GM23338 (cell line): ENCODE results near the gene BRSK2. TPM values are rescaled to one million over a fixed set of nuclear protein-coding genes. Genes with fewer than 3 reads are reported as not detected.

Experiments used
- ATAC-seq: fragments of 200-7000 bp; cut with Tn5 transposase; 3 replicates; pipeline ENCODE4 v1.9.1; 2020
- DNase-seq: peaks from one replicate; pipeline ENCODE4 v3.0.0-alpha.2; 2015; ENCODE audit warnings: low spot score
- H2AFZ ChIP-seq: fragments of 200-600 bp; sonication (generic); 2 replicates; pipeline ENCODE4 v1.8.0; 2016; ENCODE audit warnings: antibody characterized with exemption, mild to moderate bottlenecking, moderate library complexity
- H3F3A ChIP-seq: fragments of 200-600 bp; sonication (generic); replicated peaks from 2 replicates; pipeline ENCODE4 v1.8.0; 2017; ENCODE audit warnings: antibody characterized with exemption, mixed run types, low read depth
- H3K27ac ChIP-seq: fragments of 200-600 bp; sonication (generic); 2 replicates; pipeline ENCODE4 v1.6.1; 2016; ENCODE audit warnings: low read depth
- H3K27me3 ChIP-seq: fragments of 200-600 bp; sonication (generic); 2 replicates; pipeline ENCODE4 v1.8.0; 2016; ENCODE audit warnings: mild to moderate bottlenecking, mixed run types, moderate library complexity; ENCODE audit not compliant: insufficient read depth
- H3K36me3 ChIP-seq: fragments of 200-600 bp; sonication (generic); 2 replicates; pipeline ENCODE4 v1.8.0; 2016; ENCODE audit warnings: mild to moderate bottlenecking; ENCODE audit not compliant: insufficient read depth
- H3K4me1 ChIP-seq: fragments of 200-600 bp; sonication (generic); 2 replicates; pipeline ENCODE4 v1.8.0; 2016; ENCODE audit warnings: mild to moderate bottlenecking, moderate library complexity; ENCODE audit not compliant: insufficient read depth
- H3K4me2 ChIP-seq: fragments of 200-600 bp; sonication (generic); 2 replicates; pipeline ENCODE4 v1.7.1; 2017; ENCODE audit warnings: mixed run types
- H3K4me3 ChIP-seq: fragments of 200-600 bp; sonication (generic); 2 replicates; pipeline ENCODE4 v1.6.1; 2016; ENCODE audit warnings: mixed run types
- H3K79me2 ChIP-seq: fragments of 200-600 bp; sonication (generic); replicated peaks from 2 replicates; pipeline ENCODE4 v1.8.0; 2017; ENCODE audit warnings: mild to moderate bottlenecking; ENCODE audit not compliant: insufficient read depth
- H3K9me2 ChIP-seq: fragments of 200-600 bp; sonication (generic); 2 replicates; pipeline ENCODE4 v1.8.0; 2017; ENCODE audit not compliant: insufficient read depth
- H4K20me1 ChIP-seq: fragments of 200-600 bp; sonication (generic); replicated peaks from 2 replicates; pipeline ENCODE4 v1.8.0; 2017; ENCODE audit warnings: mild to moderate bottlenecking; ENCODE audit not compliant: insufficient read depth
- H3K27ac Mint-ChIP-seq: 2 replicates; pipeline ENCODE4 v1.8.0; 2020; ENCODE audit warnings: inconsistent platforms, mild to moderate bottlenecking, moderate library complexity, mixed read lengths
- H3K27me3 Mint-ChIP-seq: 3 replicates; pipeline ENCODE4 v1.8.0; 2022; ENCODE audit warnings: low read depth, mild to moderate bottlenecking, moderate library complexity, mixed read lengths, inconsistent platforms; ENCODE audit not compliant: insufficient read depth, poor library complexity
- H3K36me3 Mint-ChIP-seq: 3 replicates; pipeline ENCODE4 v1.8.0; 2021; ENCODE audit warnings: low read depth, mild to moderate bottlenecking, inconsistent platforms, moderate library complexity, mixed read lengths
- H3K4me1 Mint-ChIP-seq: 3 replicates; pipeline ENCODE4 v1.8.0; 2020; ENCODE audit warnings: mild to moderate bottlenecking, inconsistent platforms, mixed read lengths
- H3K4me3 Mint-ChIP-seq: 3 replicates; pipeline ENCODE4 v1.8.0; 2021; ENCODE audit warnings: moderate library complexity, mild to moderate bottlenecking, inconsistent platforms, mixed read lengths
- H3K9me3 Mint-ChIP-seq: 3 replicates; pipeline ENCODE4 v1.8.0; 2020; ENCODE audit warnings: moderate library complexity, mild to moderate bottlenecking, inconsistent platforms, mixed read lengths
- EZH2 ChIP-seq: fragments of 200-600 bp; sonication (generic); IDR thresholded peaks from one replicate; pipeline ENCODE4 v1.8.0; 2017; ENCODE audit warnings: antibody characterized with exemption, mild to moderate bottlenecking, low read depth; ENCODE audit not compliant: unreplicated experiment
- EZH2phosphoT487 ChIP-seq: fragments of 200-600 bp; sonication (generic); IDR thresholded peaks from one replicate; pipeline ENCODE4 v1.8.1; 2018; ENCODE audit warnings: antibody characterized with exemption; ENCODE audit not compliant: unreplicated experiment
- JUNB ChIP-seq: IDR thresholded peaks from one replicate; pipeline ENCODE4 v1.6.1; 2016; ENCODE audit warnings: antibody characterized with exemption; ENCODE audit not compliant: unreplicated experiment
- NANOG ChIP-seq: IDR thresholded peaks from 2 replicates; pipeline ENCODE4 v1.6.1; 2016; ENCODE audit warnings: antibody characterized with exemption, borderline replicate concordance
- POLR2AphosphoS5 ChIP-seq: IDR thresholded peaks from 2 replicates; pipeline ENCODE4 v1.6.1; 2016; ENCODE audit warnings: antibody characterized with exemption, low read depth
- ZNF114 ChIP-seq: fragments of 250-450 bp; sonication (Bioruptor Pico); IDR thresholded peaks from 2 replicates; pipeline ENCODE4 v1.5.0; 2020; ENCODE audit warnings: mild to moderate bottlenecking, moderate library complexity
- polyA plus RNA-seq: library from polyadenylated mRNA; unstranded; fragments of >200 nt; fragmentation: Nextera tagmentation; extraction: Ambion mirVana; gene quantifications from 2 replicates; pipeline ENCODE4 v1.2.1, GENCODE V29; 2016
- total RNA-seq: library from RNA; depleted of rRNA; stranded (reverse); fragments of >200 nt; shearing (Covaris generic); gene quantifications from 2 replicates; pipeline ENCODE4 v1.2.3, GENCODE V29; 2014
- TF ChIP-seq, protein P1 (sequence below): fragments of 250-450 bp; sonication (Bioruptor Pico); IDR thresholded peaks from 2 replicates; pipeline ENCODE4 v1.5.0; 2020; ENCODE audit warnings: mild to moderate bottlenecking, moderate library complexity
- TF ChIP-seq, protein P2 (sequence below): IDR thresholded peaks from one replicate; pipeline ENCODE4 v1.6.1; 2018; ENCODE audit warnings: antibody characterized with exemption; ENCODE audit not compliant: unreplicated experiment
- TF ChIP-seq, protein P3 (sequence below), 2 experiments: fragments of 200-600 bp in 1 of 2; sonication (generic) in 1 of 2; conservative IDR thresholded peaks; 2 replicates each; pipeline versions ENCODE4 v1.5.1 to v1.6.1; 2016 to 2017; ENCODE audit warnings: antibody characterized with exemption in 2 of 2, low read depth in 2 of 2, mild to moderate bottlenecking in 2 of 2, moderate library complexity in 1 of 2

Gene BRSK2
- total and polyA plus RNA-seq, 2 experiments from 2014 or later: 7.2 to 20.3 TPM

DNA sequence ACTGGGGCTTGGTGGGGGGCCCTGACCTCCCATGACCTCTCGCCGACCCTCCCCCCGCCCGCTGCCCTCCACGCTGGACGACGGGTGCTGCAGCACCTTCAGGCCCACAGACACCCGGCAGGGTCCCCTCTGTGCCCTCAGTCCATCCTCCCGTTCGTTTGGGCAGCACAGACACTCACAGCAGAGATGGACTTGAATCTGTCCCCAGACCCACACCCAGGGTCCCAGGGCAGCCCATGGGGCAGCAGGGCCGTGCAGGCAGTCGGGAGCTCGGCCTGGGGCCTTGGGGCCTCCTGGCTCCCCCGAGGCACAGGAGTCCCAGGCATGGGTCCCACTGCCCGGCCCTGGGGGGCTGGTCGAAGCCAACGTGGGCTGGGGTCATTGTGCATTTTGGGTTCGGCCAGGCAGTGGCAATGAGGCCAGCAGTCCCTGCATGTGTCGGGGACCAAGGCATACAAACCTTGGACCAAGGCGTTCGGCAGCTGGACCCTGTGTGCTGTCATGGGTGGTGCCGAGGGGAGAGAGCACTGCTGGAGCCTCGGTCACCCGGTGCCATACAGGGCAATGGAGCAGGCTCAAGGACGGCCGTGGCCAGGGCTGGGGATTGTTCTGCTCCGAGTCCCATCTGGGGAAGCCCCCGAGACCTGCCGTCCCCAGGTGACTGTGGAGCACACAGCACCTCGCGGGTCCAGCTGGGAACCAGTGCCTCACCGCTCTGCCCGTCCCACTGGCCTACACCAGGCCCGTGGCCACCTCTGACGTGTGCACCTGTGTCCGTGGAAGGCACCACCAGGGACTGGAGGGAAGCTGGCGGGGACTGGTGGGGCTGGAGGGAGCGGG is 19.3 kb upstream of the BRSK2 start (continued):
- TF ChIP-seq, protein P1, sequence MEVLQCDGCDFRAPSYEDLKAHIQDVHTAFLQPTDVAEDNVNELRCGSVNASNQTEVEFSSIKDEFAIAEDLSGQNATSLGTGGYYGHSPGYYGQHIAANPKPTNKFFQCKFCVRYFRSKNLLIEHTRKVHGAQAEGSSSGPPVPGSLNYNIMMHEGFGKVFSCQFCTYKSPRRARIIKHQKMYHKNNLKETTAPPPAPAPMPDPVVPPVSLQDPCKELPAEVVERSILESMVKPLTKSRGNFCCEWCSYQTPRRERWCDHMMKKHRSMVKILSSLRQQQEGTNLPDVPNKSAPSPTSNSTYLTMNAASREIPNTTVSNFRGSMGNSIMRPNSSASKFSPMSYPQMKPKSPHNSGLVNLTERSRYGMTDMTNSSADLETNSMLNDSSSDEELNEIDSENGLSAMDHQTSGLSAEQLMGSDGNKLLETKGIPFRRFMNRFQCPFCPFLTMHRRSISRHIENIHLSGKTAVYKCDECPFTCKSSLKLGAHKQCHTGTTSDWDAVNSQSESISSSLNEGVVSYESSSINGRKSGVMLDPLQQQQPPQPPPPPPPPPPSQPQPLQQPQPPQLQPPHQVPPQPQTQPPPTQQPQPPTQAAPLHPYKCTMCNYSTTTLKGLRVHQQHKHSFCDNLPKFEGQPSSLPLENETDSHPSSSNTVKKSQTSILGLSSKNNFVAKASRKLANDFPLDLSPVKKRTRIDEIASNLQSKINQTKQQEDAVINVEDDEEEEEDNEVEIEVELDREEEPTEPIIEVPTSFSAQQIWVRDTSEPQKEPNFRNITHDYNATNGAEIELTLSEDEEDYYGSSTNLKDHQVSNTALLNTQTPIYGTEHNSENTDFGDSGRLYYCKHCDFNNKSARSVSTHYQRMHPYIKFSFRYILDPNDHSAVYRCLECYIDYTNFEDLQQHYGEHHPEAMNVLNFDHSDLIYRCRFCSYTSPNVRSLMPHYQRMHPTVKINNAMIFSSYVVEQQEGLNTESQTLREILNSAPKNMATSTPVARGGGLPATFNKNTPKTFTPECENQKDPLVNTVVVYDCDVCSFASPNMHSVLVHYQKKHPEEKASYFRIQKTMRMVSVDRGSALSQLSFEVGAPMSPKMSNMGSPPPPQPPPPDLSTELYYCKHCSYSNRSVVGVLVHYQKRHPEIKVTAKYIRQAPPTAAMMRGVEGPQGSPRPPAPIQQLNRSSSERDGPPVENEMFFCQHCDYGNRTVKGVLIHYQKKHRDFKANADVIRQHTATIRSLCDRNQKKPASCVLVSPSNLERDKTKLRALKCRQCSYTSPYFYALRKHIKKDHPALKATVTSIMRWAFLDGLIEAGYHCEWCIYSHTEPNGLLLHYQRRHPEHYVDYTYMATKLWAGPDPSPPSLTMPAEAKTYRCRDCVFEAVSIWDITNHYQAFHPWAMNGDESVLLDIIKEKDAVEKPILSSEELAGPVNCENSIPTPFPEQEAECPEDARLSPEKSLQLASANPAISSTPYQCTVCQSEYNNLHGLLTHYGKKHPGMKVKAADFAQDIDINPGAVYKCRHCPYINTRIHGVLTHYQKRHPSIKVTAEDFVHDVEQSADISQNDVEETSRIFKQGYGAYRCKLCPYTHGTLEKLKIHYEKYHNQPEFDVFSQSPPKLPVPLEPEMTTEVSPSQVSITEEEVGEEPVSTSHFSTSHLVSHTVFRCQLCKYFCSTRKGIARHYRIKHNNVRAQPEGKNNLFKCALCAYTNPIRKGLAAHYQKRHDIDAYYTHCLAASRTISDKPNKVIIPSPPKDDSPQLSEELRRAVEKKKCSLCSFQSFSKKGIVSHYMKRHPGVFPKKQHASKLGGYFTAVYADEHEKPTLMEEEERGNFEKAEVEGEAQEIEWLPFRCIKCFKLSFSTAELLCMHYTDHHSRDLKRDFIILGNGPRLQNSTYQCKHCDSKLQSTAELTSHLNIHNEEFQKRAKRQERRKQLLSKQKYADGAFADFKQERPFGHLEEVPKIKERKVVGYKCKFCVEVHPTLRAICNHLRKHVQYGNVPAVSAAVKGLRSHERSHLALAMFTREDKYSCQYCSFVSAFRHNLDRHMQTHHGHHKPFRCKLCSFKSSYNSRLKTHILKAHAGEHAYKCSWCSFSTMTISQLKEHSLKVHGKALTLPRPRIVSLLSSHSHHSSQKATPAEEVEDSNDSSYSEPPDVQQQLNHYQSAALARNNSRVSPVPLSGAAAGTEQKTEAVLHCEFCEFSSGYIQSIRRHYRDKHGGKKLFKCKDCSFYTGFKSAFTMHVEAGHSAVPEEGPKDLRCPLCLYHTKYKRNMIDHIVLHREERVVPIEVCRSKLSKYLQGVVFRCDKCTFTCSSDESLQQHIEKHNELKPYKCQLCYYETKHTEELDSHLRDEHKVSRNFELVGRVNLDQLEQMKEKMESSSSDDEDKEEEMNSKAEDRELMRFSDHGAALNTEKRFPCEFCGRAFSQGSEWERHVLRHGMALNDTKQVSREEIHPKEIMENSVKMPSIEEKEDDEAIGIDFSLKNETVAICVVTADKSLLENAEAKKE (CRISPR knock-in tag): no peak
- TF ChIP-seq NANOG: no peak

DNA sequence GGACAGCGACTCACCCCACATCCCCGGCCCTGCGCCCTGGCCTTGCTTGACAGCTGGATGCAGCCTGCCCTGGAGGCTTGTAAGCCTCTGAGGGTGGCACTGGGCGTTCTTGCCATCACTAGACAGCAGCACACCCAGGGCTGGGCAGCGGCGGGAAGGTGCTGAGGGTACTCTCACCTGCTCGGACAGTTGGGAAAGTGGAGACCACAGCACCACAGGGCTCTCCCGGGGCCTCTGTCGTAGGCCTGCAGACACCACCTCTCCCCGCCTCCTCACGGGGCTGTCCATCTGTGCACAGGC is 18.8 kb upstream of the BRSK2 start:
- no peak overlapping the region for H3K27ac ChIP-seq
- no peaks in the 10 kb centered on the region for H3K36me3 ChIP-seq
- peaks cover 10% of the 10 kb centered on the region for H3K27me3 Mint-ChIP-seq
- H2AFZ ChIP-seq: no peak overlapping the region
- H3F3A ChIP-seq: no peaks in the 10 kb centered on the region
- no peaks in the 10 kb centered on the region for H3K79me2 ChIP-seq
- no peak overlapping the region for H3K4me2 ChIP-seq
- H4K20me1 ChIP-seq: no peaks in the 10 kb centered on the region
- no peaks in the 10 kb centered on the region for H3K4me1 ChIP-seq
- no peaks in the 10 kb centered on the region for H3K27me3 ChIP-seq
- H3K4me3 ChIP-seq: no peak overlapping the region
- no peak overlapping the region for H3K27ac Mint-ChIP-seq
- peaks cover 8% of the 10 kb centered on the region; the same call in 2 of the 3 replicates for H3K36me3 Mint-ChIP-seq
- TF ChIP-seq NANOG (no peak), EZH2 (no peak), ZNF114 (CRISPR knock-in tag) (no peak), EZH2phosphoT487 (no peak), JUNB (no peak), POLR2AphosphoS5 (no peak)
- TF ChIP-seq, protein P2, sequence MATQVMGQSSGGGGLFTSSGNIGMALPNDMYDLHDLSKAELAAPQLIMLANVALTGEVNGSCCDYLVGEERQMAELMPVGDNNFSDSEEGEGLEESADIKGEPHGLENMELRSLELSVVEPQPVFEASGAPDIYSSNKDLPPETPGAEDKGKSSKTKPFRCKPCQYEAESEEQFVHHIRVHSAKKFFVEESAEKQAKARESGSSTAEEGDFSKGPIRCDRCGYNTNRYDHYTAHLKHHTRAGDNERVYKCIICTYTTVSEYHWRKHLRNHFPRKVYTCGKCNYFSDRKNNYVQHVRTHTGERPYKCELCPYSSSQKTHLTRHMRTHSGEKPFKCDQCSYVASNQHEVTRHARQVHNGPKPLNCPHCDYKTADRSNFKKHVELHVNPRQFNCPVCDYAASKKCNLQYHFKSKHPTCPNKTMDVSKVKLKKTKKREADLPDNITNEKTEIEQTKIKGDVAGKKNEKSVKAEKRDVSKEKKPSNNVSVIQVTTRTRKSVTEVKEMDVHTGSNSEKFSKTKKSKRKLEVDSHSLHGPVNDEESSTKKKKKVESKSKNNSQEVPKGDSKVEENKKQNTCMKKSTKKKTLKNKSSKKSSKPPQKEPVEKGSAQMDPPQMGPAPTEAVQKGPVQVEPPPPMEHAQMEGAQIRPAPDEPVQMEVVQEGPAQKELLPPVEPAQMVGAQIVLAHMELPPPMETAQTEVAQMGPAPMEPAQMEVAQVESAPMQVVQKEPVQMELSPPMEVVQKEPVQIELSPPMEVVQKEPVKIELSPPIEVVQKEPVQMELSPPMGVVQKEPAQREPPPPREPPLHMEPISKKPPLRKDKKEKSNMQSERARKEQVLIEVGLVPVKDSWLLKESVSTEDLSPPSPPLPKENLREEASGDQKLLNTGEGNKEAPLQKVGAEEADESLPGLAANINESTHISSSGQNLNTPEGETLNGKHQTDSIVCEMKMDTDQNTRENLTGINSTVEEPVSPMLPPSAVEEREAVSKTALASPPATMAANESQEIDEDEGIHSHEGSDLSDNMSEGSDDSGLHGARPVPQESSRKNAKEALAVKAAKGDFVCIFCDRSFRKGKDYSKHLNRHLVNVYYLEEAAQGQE: no peak
- TF ChIP-seq, protein P3, sequence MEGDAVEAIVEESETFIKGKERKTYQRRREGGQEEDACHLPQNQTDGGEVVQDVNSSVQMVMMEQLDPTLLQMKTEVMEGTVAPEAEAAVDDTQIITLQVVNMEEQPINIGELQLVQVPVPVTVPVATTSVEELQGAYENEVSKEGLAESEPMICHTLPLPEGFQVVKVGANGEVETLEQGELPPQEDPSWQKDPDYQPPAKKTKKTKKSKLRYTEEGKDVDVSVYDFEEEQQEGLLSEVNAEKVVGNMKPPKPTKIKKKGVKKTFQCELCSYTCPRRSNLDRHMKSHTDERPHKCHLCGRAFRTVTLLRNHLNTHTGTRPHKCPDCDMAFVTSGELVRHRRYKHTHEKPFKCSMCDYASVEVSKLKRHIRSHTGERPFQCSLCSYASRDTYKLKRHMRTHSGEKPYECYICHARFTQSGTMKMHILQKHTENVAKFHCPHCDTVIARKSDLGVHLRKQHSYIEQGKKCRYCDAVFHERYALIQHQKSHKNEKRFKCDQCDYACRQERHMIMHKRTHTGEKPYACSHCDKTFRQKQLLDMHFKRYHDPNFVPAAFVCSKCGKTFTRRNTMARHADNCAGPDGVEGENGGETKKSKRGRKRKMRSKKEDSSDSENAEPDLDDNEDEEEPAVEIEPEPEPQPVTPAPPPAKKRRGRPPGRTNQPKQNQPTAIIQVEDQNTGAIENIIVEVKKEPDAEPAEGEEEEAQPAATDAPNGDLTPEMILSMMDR (conservative IDR thresholded peaks at IDR 0.05; ENCODE audit: low read depth in 2 of 2): no peak
- ATAC-seq (no peak), DNase-seq (no peak)
- H3K4me1 Mint-ChIP-seq: no peaks in the 10 kb centered on the region
- H3K9me2 ChIP-seq: no peaks in the 10 kb centered on the region
- peaks cover 27% of the 10 kb centered on the region for H3K9me3 Mint-ChIP-seq
- no peak overlapping the region for H3K4me3 Mint-ChIP-seq
